GM19438 (cell line): Measurements from ENCODE around the gene THRAP3.

Experiments
- ATAC-seq: cut with Tn5 transposase; IDR thresholded peaks from one replicate; pipeline ENCODE4 v1.9.1; 2021; ENCODE audit warnings: low read depth; ENCODE audit not compliant: unreplicated experiment

The THRAP3 gene

GRCh38 chr1:36322041-36322785, 98.0 kb downstream of the THRAP3 start:
- no peak for ATAC-seq

GRCh38 chr1:36322786-36323635, 98.8 kb downstream of the THRAP3 start:
- no peak for ATAC-seq

GRCh38 chr1:36323636-36324352, 99.6 kb downstream of the THRAP3 start, which contains the start of gene EVA1B:
TSS of gene EVA1B (minus strand) at chr1:36323645. CDS start at chr1:36323037, 608 bp downstream.
- ATAC-seq: no peak

- ATAC-seq: no peak
These were observed 100.1 kb downstream of the THRAP3 start for GRCh38 chr1:36324353-36324703.

GRCh38 chr1:36326499-36326898, 102.3 kb downstream of the THRAP3 start:
- no peak for ATAC-seq

- ATAC-seq: no peak
These were observed 103.3 kb downstream of the THRAP3 start for GRCh38 chr1:36327421-36328087.

GRCh38 chr1:36328088-36328480, 103.8 kb downstream of the THRAP3 start:
- no peak for ATAC-seq

- ATAC-seq: no peak
These were observed 104.5 kb downstream of the THRAP3 start for GRCh38 chr1:36328713-36329112.

GRCh38 chr1:36329817-36330216, 105.6 kb downstream of the THRAP3 start:
- no peak for ATAC-seq

GRCh38 chr1:36330940-36331339, 106.7 kb downstream of the THRAP3 start:
- ATAC-seq: no peak

GRCh38 chr1:36337830-36338229, 113.6 kb downstream of the THRAP3 start:
- no peak for ATAC-seq

- ATAC-seq: no peak
These were observed 115.0 kb downstream of the THRAP3 start for GRCh38 chr1:36339215-36339614.

GRCh38 chr1:36339615-36340014, 115.4 kb downstream of the THRAP3 start:
- no peak for ATAC-seq

GRCh38 chr1:36341626-36342320, 117.5 kb downstream of the THRAP3 start:
- ATAC-seq: no peak

GRCh38 chr1:36342426-36343185, 118.4 kb downstream of the THRAP3 start:
- ATAC-seq: no peak

GRCh38 chr1:36343651-36344394, 119.6 kb downstream of the THRAP3 start:
- ATAC-seq: no peak

GRCh38 chr1:36344395-36344680, 120.1 kb downstream of the THRAP3 start:
- no peak for ATAC-seq

GRCh38 chr1:36345353-36345752, 121.1 kb downstream of the THRAP3 start:
- no peak for ATAC-seq
